ENCODE data around the gene FAXDC2.

The FAXDC2 gene

DNA sequence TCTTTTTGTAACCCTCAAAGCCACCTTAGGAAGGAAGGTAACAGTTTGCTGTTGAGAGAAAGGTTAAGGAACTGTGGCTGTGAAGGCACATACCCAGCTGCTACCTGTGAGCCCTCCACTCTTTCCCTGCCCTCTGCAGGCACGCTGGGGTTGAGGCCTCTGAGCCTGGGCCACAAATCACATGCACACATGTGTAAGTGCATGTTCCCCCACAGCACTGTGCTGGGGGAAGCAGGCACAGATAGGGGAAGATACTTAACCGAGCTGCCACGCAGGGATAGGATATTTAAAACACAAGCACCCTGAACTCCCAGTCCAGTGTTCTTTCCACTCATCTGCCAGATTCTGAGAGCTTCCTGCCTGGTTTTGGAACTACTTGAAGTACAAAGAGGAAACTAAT lies 77.1 kb downstream of the FAXDC2 start:
- Histone ChIP-seq H3K4me3 (ENCODE audit: low read depth in 1 of 5, low read length in 5 of 5) (no peak overlapping the region), H3K9me3 (ENCODE audit: control insufficient read depth in 5 of 5, low read length in 5 of 5) (no peaks in the 10 kb centered on the region), H3K36me3 (ENCODE audit: control insufficient read depth in 5 of 5, insufficient read depth in 5 of 5, low read length in 5 of 5) (no peaks in the 10 kb centered on the region), H3K9ac (ENCODE audit: low read length in 5 of 5) (peak overlapping the region in 1 of 5 donors; percentile 49), H3K27ac (ENCODE audit: low read depth, low read length) (peak overlapping the region; percentile 18), H3K4me1 (ENCODE audit: control insufficient read depth in 5 of 5, insufficient read depth in 5 of 5, low read length in 5 of 5) (peaks cover 4 to 78% (median 69%) of the 10 kb centered on the region in 5 donors), H3K27me3 (ENCODE audit: control insufficient read depth in 5 of 5, insufficient read depth in 4 of 5, low read length in 5 of 5) (no peaks in the 10 kb centered on the region)

DNA sequence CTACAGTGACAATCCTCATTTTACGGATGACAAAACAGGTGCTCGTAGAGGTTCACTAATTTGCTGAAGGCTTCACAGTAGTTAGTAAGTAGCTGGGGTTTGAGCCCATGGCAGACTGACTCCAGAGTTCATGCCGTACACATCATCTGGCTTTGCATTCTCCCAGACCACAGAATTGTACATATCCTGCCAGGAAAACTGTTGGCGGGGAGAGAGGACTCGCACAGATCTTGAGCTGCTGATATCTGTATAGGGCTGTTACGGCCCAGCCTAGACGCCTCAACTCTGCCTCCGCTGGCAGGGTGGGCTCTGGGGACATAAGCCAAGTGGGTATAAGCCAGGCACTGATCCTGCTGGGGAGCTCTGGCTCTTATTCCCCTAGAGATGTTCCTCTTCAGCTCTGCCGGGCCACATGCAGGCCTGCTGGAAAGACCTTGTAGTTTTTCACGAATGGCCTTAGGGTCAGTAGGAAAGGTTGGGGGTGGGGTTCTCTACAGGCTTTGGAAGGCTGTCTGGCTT lies 79.0 kb downstream of the FAXDC2 start:
- Histone ChIP-seq H3K9me3 (ENCODE audit: control insufficient read depth in 5 of 5, low read length in 5 of 5) (no peaks in the 10 kb centered on the region), H3K27ac (ENCODE audit: low read depth, low read length) (peak overlapping the region; percentile 74), H3K4me1 (ENCODE audit: control insufficient read depth in 5 of 5, insufficient read depth in 5 of 5, low read length in 5 of 5) (peaks cover 4 to 89% (median 79%) of the 10 kb centered on the region in 5 donors), H3K4me3 (ENCODE audit: low read depth in 1 of 5, low read length in 5 of 5) (peak overlapping the region in 1 of 5 donors; percentile 22), H3K36me3 (ENCODE audit: control insufficient read depth in 5 of 5, insufficient read depth in 5 of 5, low read length in 5 of 5) (no peaks in the 10 kb centered on the region), H3K27me3 (ENCODE audit: control insufficient read depth in 5 of 5, insufficient read depth in 4 of 5, low read length in 5 of 5) (no peaks in the 10 kb centered on the region), H3K9ac (ENCODE audit: low read length in 5 of 5) (peak overlapping the region; percentile 16 to 74 (median 29))

DNA sequence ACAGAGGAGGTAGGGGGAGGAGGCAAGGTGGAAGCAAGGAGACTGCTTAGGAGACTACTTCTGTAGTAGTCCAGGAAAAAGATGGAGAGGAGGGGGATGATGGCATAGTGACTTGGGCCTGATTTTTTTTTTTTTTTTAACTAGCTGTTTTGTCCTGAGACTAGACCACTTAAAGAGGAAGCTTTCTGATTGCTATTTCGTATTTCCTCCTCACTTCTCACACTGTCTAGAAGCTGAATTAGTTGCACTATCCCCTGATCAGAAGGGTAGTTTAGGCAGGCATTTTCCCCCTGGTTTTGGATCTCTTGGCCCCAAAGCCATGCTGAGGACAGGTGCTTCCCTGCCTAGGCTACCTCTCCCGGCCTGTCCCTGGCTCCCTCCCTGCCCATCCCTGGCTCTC lies 80.3 kb downstream of the FAXDC2 start:
- H3K36me3 ChIP-seq (ENCODE audit: control insufficient read depth in 5 of 5, insufficient read depth in 5 of 5, low read length in 5 of 5): no peaks in the 10 kb centered on the region
- H3K27ac ChIP-seq (ENCODE audit: low read depth, low read length): peak overlapping the region; percentile 74
- no peaks in the 10 kb centered on the region for H3K9me3 ChIP-seq (ENCODE audit: control insufficient read depth in 5 of 5, low read length in 5 of 5)
- H3K9ac ChIP-seq (ENCODE audit: low read length in 5 of 5): peak overlapping the region in 3 of 5 donors; percentile 23 to 48 (median 28)
- peaks cover 4 to 89% (median 77%) of the 10 kb centered on the region in 5 donors for H3K4me1 ChIP-seq (ENCODE audit: control insufficient read depth in 5 of 5, insufficient read depth in 5 of 5, low read length in 5 of 5)
- H3K4me3 ChIP-seq (ENCODE audit: low read depth in 1 of 5, low read length in 5 of 5): no peak overlapping the region
- H3K27me3 ChIP-seq (ENCODE audit: control insufficient read depth in 5 of 5, insufficient read depth in 4 of 5, low read length in 5 of 5): no peaks in the 10 kb centered on the region

All from subcutaneous abdominal adipose tissue (tissue), 5 donors.